ENCODE measurements around the gene IL17RC. TPM values are rescaled to one million over a fixed set of nuclear protein-coding genes. Genes with fewer than 3 reads are reported as not detected.

Gene IL17RC
- total RNA-seq, 1 experiment from 2014 or later: 45.0 TPM

DNA sequence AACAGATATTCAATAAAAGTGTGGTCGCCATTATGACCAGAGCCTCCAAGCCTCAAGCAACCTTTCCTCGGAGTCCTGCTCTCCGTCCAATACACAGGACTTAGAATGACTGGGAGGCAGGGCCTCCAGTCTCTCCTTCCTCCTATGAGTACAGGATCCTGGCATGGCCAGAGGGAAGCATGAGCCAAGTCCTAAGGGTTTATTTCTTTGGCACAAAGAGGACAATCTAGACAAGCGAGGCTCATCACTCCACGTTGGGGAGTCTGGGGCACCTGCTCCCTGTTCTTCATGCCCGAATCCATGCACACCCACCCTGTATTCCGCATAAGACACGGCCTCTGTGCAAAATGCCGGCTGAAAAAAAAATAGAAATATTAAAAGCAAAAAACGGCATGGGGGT is 28.5 kb downstream of the IL17RC start:
- Histone ChIP-seq H3K4me3 (no peak overlapping the region), H3K9me3 (ENCODE audit: insufficient read depth, low read depth) (no peaks in the 10 kb centered on the region), H2AFZ (no peak overlapping the region), H3K27me3 (ENCODE audit: insufficient read depth, low read depth) (no peaks in the 10 kb centered on the region), H3K79me2 (ENCODE audit: low read depth) (peaks cover 6% of the 10 kb centered on the region; the same call in 1 of the 2 replicates), H3K27ac (no peak overlapping the region), H3F3A (ENCODE audit: insufficient read depth, low read depth) (peaks cover 23% of the 10 kb centered on the region; the same call in 1 of the 2 replicates), H4K20me1 (ENCODE audit: insufficient read depth) (no peaks in the 10 kb centered on the region), H3K9me2 (ENCODE audit: insufficient read depth) (no peaks in the 10 kb centered on the region), H3K4me2 (peak overlapping the region; percentile 88), H3K4me1 (replicated peaks; ENCODE audit: insufficient read depth) (peaks cover 6% of the 10 kb centered on the region), H3K36me3 (ENCODE audit: low read depth) (no peaks in the 10 kb centered on the region)
- intact Hi-C loops (cut with micrococcal nuclease; ENCODE audit: unreplicated experiment): loop anchor here (5.0 to 10.0 kb wide), 2 partner anchors 118 to 231 kb away; no protein-coding TSS in a partner anchor
- TSS peak; percentile 45 for BruUV-seq (replicated peaks)
- TF ChIP-seq, protein P1, sequence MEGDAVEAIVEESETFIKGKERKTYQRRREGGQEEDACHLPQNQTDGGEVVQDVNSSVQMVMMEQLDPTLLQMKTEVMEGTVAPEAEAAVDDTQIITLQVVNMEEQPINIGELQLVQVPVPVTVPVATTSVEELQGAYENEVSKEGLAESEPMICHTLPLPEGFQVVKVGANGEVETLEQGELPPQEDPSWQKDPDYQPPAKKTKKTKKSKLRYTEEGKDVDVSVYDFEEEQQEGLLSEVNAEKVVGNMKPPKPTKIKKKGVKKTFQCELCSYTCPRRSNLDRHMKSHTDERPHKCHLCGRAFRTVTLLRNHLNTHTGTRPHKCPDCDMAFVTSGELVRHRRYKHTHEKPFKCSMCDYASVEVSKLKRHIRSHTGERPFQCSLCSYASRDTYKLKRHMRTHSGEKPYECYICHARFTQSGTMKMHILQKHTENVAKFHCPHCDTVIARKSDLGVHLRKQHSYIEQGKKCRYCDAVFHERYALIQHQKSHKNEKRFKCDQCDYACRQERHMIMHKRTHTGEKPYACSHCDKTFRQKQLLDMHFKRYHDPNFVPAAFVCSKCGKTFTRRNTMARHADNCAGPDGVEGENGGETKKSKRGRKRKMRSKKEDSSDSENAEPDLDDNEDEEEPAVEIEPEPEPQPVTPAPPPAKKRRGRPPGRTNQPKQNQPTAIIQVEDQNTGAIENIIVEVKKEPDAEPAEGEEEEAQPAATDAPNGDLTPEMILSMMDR (conservative IDR thresholded peaks at IDR 0.05): no peak
- no peak for TF ChIP-seq EZH2 (IDR thresholded peaks at IDR 0.05; ENCODE audit: low read depth)
- POLR2A ChIA-PET (ENCODE audit: unreplicated experiment): no interaction called here
- CTCF ChIA-PET: interaction anchor here (1.1 to 1.2 kb wide), 2 partner anchors 42 to 145 kb away, joined by 3 to 4 read pairs; no protein-coding TSS in a partner anchor
- no peak for DNase-seq

- Histone ChIP-seq H3K4me3 (peak overlapping the region; percentile 72), H3K4me1 (replicated peaks; ENCODE audit: insufficient read depth) (peaks cover 6% of the 10 kb centered on the region), H3K27me3 (ENCODE audit: insufficient read depth, low read depth) (no peaks in the 10 kb centered on the region), H3K36me3 (ENCODE audit: low read depth) (no peaks in the 10 kb centered on the region), H4K20me1 (ENCODE audit: insufficient read depth) (no peaks in the 10 kb centered on the region), H3K9me2 (ENCODE audit: insufficient read depth) (no peaks in the 10 kb centered on the region), H3K4me2 (peak overlapping the region; percentile 88), H3K79me2 (ENCODE audit: low read depth) (peaks cover 6% of the 10 kb centered on the region; the same call in 1 of the 2 replicates), H3F3A (ENCODE audit: insufficient read depth, low read depth) (peaks cover 23% of the 10 kb centered on the region; the same call in 1 of the 2 replicates), H2AFZ (peak overlapping the region; percentile 98), H3K9me3 (ENCODE audit: insufficient read depth, low read depth) (no peaks in the 10 kb centered on the region), H3K27ac (no peak overlapping the region)
- intact Hi-C loops (cut with micrococcal nuclease; ENCODE audit: unreplicated experiment): loop anchor here (1.0 to 10.0 kb wide), 7 partner anchors 30 to 232 kb away; partner anchors contain the start of genes FANCD2, OGG1 and TTLL3
- no TSS peak for BruUV-seq (replicated peaks)
- DNase-seq: peak; percentile 74 to 91
- ChIA-PET POLR2A (ENCODE audit: unreplicated experiment) (interaction anchor here (0.5 to 0.9 kb wide), 9 partner anchors 31 to 1340 kb away, joined by 3 to 7 read pairs (median 3); partner anchors contain the start of genes IL17RE, SETD5 and VHL), CTCF (interaction anchor here (0.6 to 1.3 kb wide), 11 partner anchors 13 to 188 kb away, joined by 3 to 4 read pairs (median 3); partner anchors contain the start of gene CRELD1)
- TF ChIP-seq, protein P1 (conservative IDR thresholded peaks at IDR 0.05): peak; percentile 71
- TF ChIP-seq EZH2 (IDR thresholded peaks at IDR 0.05; ENCODE audit: low read depth): no peak
These were observed 29.5 kb downstream of the IL17RC start for GRCh38 chr3:9946112-9947024.

All from PC-9 (cell line).